GM12801 (cell line): ENCODE measurements around the gene TMEM178B.

Experiments used
- CTCF ChIP-seq: IDR thresholded peaks from one replicate; pipeline ENCODE4 v1.5.1; 2011; ENCODE audit warnings: control low read depth; ENCODE audit not compliant: insufficient read length; ENCODE audit errors: extremely low read depth

Gene TMEM178B

GRCh38 chr7:141430455-141431139 lies 356.7 kb downstream of the TMEM178B start:
- TF ChIP-seq CTCF: no peak

GRCh38 chr7:141431140-141431479 lies 357.2 kb downstream of the TMEM178B start:
- no peak for TF ChIP-seq CTCF

- TF ChIP-seq CTCF: no peak
These were observed 357.8 kb downstream of the TMEM178B start for GRCh38 chr7:141431711-141432110.

GRCh38 chr7:141433698-141434097 lies 359.8 kb downstream of the TMEM178B start:
- TF ChIP-seq CTCF: no peak

GRCh38 chr7:141436139-141436538 lies 362.3 kb downstream of the TMEM178B start:
- TF ChIP-seq CTCF: no peak

GRCh38 chr7:141436575-141437075 lies 362.8 kb downstream of the TMEM178B start:
- no peak for TF ChIP-seq CTCF

- TF ChIP-seq CTCF: no peak
These were observed 365.3 kb downstream of the TMEM178B start for GRCh38 chr7:141439164-141439563.

- no peak for TF ChIP-seq CTCF
These were observed 365.9 kb downstream of the TMEM178B start for GRCh38 chr7:141439776-141440175.
